Astrocyte (in vitro differentiated cells and primary cell): ENCODE results near the gene CNKSR3.

Experiments
- EZH2 ChIP-seq: IDR thresholded peaks from 2 replicates; pipeline ENCODE4 v1.6.1; 2012; ENCODE audit warnings: mild to moderate bottlenecking, low read length, inconsistent platforms; ENCODE audit not compliant: insufficient read depth
- TF ChIP-seq, protein P1 (sequence below): IDR thresholded peaks from 2 replicates; pipeline ENCODE4 v1.5.1; 2011; ENCODE audit warnings: low read depth, mild to moderate bottlenecking, inconsistent platforms, low read length, moderate library complexity; ENCODE audit not compliant: insufficient read depth

DNA sequence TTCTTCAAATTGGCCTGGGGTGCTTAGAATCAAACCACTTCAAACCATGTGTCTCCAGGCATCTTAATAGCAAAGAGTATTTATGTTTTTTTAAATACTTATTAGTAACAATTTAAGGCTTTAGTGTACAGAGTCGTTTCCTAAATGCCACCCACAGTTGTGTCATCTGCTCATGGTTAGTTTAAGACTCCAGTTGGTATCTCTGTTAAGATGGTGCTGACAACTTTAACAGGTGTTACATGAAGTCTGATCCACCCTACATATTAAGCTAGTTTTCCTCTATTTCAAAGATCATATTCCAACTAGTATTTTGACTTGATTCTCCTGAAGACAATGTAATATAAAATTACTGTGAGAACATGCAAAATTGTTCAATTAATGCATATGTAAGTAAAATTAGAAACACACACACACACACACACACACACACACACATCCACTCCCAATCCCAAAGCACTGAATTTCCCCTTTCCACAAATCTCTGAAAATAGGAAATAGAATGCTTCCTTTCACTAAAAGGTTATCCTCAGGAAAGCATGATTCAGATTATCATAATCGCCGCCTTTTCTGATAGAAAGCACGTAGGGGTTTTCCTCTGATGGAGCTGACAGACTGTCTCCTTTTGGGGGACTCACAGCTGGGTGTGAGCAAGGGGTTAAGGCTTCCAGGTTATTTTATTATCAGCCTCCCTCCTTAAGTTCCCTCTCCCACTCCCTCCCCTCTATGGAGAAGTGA is 10.5 kb downstream of the CNKSR3 start:
- TF ChIP-seq, protein P1, sequence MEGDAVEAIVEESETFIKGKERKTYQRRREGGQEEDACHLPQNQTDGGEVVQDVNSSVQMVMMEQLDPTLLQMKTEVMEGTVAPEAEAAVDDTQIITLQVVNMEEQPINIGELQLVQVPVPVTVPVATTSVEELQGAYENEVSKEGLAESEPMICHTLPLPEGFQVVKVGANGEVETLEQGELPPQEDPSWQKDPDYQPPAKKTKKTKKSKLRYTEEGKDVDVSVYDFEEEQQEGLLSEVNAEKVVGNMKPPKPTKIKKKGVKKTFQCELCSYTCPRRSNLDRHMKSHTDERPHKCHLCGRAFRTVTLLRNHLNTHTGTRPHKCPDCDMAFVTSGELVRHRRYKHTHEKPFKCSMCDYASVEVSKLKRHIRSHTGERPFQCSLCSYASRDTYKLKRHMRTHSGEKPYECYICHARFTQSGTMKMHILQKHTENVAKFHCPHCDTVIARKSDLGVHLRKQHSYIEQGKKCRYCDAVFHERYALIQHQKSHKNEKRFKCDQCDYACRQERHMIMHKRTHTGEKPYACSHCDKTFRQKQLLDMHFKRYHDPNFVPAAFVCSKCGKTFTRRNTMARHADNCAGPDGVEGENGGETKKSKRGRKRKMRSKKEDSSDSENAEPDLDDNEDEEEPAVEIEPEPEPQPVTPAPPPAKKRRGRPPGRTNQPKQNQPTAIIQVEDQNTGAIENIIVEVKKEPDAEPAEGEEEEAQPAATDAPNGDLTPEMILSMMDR, result no peak
- TF ChIP-seq EZH2, result no peak
